ENCODE data around the gene GRHL3. TPM values are rescaled to one million over a fixed set of nuclear protein-coding genes. Genes with fewer than 3 reads are reported as not detected.

The GRHL3 gene
- total and polyA plus RNA-seq, 4 donors, result 0.07 to 0.09 (median 0.09) TPM

DNA sequence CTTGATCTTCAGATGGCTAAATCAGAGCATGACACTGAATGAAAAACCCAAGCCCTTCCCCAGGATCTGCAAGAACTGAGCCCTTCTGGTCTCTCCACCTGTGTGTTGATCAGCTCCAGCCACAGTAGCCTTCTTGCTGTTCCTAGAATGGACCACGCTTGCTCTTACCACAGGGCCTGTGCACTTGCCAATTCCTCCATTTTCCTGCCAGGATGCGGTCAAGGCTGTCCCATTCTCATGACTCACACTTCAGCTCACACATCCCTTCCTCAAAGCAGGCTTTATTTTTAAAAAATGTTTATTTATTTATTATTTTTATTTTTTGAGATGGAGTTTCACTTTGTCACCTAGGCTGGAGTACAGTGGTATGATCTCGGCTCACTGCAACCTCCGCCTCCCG, 43.6 kb upstream of the GRHL3 start:
- Histone ChIP-seq H3K27ac (ENCODE audit: low read depth in 1 of 2, low read length in 2 of 2) (no peak overlapping the region), H3K9me3 (ENCODE audit: control insufficient read depth in 4 of 4, low read length in 3 of 4) (no peaks in the 10 kb centered on the region), H3K36me3 (ENCODE audit: control insufficient read depth in 4 of 4, insufficient read depth in 3 of 4, low read depth in 1 of 4, low read length in 3 of 4) (no peaks in the 10 kb centered on the region), H3K27me3 (ENCODE audit: control insufficient read depth in 4 of 4, insufficient read depth in 4 of 4, low read length in 3 of 4) (no peaks in the 10 kb centered on the region), H3K9ac (ENCODE audit: low read depth in 1 of 2, low read length in 2 of 2) (no peak overlapping the region), H3K4me3 (ENCODE audit: low read depth in 1 of 3, low read length in 3 of 3) (no peak overlapping the region), H3K4me1 (ENCODE audit: control insufficient read depth in 4 of 4, insufficient read depth in 4 of 4, low read length in 3 of 4) (peaks cover 0 to 10% (median 3%) of the 10 kb centered on the region in 4 donors)
- TF ChIP-seq SP1 (IDR thresholded peaks at IDR 0.05) (no peak), TAF1 (conservative IDR thresholded peaks at IDR 0.05) (no peak), FOXA1 (IDR thresholded peaks at IDR 0.05) (no peak), NR2F2 (IDR thresholded peaks at IDR 0.05) (no peak), FOXA2 (IDR thresholded peaks at IDR 0.05) (no peak)
- TF ChIP-seq, protein P1, sequence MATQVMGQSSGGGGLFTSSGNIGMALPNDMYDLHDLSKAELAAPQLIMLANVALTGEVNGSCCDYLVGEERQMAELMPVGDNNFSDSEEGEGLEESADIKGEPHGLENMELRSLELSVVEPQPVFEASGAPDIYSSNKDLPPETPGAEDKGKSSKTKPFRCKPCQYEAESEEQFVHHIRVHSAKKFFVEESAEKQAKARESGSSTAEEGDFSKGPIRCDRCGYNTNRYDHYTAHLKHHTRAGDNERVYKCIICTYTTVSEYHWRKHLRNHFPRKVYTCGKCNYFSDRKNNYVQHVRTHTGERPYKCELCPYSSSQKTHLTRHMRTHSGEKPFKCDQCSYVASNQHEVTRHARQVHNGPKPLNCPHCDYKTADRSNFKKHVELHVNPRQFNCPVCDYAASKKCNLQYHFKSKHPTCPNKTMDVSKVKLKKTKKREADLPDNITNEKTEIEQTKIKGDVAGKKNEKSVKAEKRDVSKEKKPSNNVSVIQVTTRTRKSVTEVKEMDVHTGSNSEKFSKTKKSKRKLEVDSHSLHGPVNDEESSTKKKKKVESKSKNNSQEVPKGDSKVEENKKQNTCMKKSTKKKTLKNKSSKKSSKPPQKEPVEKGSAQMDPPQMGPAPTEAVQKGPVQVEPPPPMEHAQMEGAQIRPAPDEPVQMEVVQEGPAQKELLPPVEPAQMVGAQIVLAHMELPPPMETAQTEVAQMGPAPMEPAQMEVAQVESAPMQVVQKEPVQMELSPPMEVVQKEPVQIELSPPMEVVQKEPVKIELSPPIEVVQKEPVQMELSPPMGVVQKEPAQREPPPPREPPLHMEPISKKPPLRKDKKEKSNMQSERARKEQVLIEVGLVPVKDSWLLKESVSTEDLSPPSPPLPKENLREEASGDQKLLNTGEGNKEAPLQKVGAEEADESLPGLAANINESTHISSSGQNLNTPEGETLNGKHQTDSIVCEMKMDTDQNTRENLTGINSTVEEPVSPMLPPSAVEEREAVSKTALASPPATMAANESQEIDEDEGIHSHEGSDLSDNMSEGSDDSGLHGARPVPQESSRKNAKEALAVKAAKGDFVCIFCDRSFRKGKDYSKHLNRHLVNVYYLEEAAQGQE (IDR thresholded peaks at IDR 0.05), result no peak
- DNase-seq (ENCODE audit: low spot score), result no peak
- WGBS, result 97% methylated on average over 5 of the region's 5 CpGs

DNA sequence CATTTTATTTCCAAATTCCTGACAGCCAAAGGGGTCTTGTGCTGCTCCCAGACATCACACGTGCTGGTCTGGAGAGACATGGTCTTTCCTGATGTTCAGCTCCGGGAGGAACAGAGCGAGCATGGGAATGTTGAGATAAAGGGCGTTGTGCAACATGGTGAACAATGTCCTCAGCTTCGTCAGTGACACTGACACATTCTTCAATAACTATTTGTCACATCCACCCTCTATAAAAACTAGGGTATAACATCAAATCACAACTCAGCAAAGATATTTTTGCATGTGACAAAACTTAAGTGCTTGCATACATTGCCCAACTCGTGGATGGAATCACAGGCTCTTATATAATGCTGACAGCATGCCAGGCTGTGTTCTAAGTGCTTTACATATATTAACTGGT, 42.4 kb upstream of the GRHL3 start:
- no peaks in the 10 kb centered on the region for H3K9me3 ChIP-seq (ENCODE audit: control insufficient read depth in 4 of 4, low read length in 3 of 4)
- DNase-seq (ENCODE audit: low spot score), result no peak
- no peak for TF ChIP-seq FOXA2 (IDR thresholded peaks at IDR 0.05)
- TF ChIP-seq RXRA (IDR thresholded peaks at IDR 0.05), result no peak
- no peak for TF ChIP-seq JUND (IDR thresholded peaks at IDR 0.05)
- TF ChIP-seq, protein P1 (IDR thresholded peaks at IDR 0.05), result no peak
- TF ChIP-seq RAD21 (IDR thresholded peaks at IDR 0.05), result no peak
- no peak for TF ChIP-seq EGR1 (IDR thresholded peaks at IDR 0.05; ENCODE audit: low read depth in 2 of 2)
- no peak for TF ChIP-seq GABPA (IDR thresholded peaks at IDR 0.05 in 1 of 2, conservative IDR thresholded peaks at IDR 0.05 in 1 of 2)
- TF ChIP-seq HNF4A (conservative IDR thresholded peaks at IDR 0.05), result no peak
- no peak for TF ChIP-seq SP1 (IDR thresholded peaks at IDR 0.05)
- TF ChIP-seq, protein P2, sequence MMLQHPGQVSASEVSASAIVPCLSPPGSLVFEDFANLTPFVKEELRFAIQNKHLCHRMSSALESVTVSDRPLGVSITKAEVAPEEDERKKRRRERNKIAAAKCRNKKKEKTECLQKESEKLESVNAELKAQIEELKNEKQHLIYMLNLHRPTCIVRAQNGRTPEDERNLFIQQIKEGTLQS (IDR thresholded peaks at IDR 0.05), result no peak
- TF ChIP-seq, protein P3, sequence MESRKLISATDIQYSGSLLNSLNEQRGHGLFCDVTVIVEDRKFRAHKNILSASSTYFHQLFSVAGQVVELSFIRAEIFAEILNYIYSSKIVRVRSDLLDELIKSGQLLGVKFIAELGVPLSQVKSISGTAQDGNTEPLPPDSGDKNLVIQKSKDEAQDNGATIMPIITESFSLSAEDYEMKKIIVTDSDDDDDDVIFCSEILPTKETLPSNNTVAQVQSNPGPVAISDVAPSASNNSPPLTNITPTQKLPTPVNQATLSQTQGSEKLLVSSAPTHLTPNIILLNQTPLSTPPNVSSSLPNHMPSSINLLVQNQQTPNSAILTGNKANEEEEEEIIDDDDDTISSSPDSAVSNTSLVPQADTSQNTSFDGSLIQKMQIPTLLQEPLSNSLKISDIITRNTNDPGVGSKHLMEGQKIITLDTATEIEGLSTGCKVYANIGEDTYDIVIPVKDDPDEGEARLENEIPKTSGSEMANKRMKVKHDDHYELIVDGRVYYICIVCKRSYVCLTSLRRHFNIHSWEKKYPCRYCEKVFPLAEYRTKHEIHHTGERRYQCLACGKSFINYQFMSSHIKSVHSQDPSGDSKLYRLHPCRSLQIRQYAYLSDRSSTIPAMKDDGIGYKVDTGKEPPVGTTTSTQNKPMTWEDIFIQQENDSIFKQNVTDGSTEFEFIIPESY (IDR thresholded peaks at IDR 0.05), result no peak
- TF ChIP-seq, protein P4, sequence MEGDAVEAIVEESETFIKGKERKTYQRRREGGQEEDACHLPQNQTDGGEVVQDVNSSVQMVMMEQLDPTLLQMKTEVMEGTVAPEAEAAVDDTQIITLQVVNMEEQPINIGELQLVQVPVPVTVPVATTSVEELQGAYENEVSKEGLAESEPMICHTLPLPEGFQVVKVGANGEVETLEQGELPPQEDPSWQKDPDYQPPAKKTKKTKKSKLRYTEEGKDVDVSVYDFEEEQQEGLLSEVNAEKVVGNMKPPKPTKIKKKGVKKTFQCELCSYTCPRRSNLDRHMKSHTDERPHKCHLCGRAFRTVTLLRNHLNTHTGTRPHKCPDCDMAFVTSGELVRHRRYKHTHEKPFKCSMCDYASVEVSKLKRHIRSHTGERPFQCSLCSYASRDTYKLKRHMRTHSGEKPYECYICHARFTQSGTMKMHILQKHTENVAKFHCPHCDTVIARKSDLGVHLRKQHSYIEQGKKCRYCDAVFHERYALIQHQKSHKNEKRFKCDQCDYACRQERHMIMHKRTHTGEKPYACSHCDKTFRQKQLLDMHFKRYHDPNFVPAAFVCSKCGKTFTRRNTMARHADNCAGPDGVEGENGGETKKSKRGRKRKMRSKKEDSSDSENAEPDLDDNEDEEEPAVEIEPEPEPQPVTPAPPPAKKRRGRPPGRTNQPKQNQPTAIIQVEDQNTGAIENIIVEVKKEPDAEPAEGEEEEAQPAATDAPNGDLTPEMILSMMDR (IDR thresholded peaks at IDR 0.05; ENCODE audit: low read depth, low read length, missing input control), result no peak
- no peak for TF ChIP-seq YY1 (IDR thresholded peaks at IDR 0.05)
- TF ChIP-seq, protein P5, sequence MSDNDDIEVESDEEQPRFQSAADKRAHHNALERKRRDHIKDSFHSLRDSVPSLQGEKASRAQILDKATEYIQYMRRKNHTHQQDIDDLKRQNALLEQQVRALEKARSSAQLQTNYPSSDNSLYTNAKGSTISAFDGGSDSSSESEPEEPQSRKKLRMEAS (IDR thresholded peaks at IDR 0.05), result no peak
- TF ChIP-seq TAF1 (conservative IDR thresholded peaks at IDR 0.05), result no peak
- no peak for TF ChIP-seq HNF4G (IDR thresholded peaks at IDR 0.05)
- no peak for TF ChIP-seq NR2F2 (IDR thresholded peaks at IDR 0.05)
- no peak for TF ChIP-seq FOXA1 (IDR thresholded peaks at IDR 0.05)
- peaks cover 0 to 10% (median 3%) of the 10 kb centered on the region in 4 donors for H3K4me1 ChIP-seq (ENCODE audit: control insufficient read depth in 4 of 4, insufficient read depth in 4 of 4, low read length in 3 of 4)
- no peak overlapping the region for H3K4me3 ChIP-seq (ENCODE audit: low read depth in 1 of 3, low read length in 3 of 3)
- H3K36me3 ChIP-seq (ENCODE audit: control insufficient read depth in 4 of 4, insufficient read depth in 3 of 4, low read depth in 1 of 4, low read length in 3 of 4), result no peaks in the 10 kb centered on the region
- H3K27ac ChIP-seq (ENCODE audit: low read depth in 1 of 2, low read length in 2 of 2), result no peak overlapping the region
- WGBS, result 28% methylated on average over 6 of the region's 6 CpGs
- H3K27me3 ChIP-seq (ENCODE audit: control insufficient read depth in 4 of 4, insufficient read depth in 4 of 4, low read length in 3 of 4), result no peaks in the 10 kb centered on the region
- no peak overlapping the region for H3K9ac ChIP-seq (ENCODE audit: low read depth in 1 of 2, low read length in 2 of 2)
